ENCODE results near the gene ZFP36L1.

DNA sequence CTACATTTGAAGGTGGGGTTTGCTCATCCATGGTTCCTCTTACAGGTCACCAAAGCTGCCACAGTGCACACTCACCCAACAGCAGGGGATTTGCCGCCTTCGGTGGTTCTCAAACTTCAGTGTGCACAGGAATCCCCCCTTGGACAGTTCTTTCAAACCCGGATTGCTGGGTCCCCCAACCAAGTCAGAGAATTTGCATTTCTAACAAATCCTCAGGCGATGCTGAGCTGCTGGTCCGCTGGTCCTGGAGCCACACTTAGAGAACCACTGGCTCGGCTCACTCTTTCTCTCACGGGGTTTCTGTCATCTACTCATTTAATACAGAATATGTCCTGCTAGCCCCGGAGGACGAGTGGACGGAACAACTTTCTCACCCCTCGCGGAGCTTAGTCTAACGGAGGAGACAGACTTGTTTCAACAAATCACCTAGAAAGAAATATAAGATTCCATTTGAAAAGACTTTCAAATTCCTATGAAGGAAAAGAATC, 24.1 kb upstream of the ZFP36L1 start:
- TF ChIP-seq, protein P1, sequence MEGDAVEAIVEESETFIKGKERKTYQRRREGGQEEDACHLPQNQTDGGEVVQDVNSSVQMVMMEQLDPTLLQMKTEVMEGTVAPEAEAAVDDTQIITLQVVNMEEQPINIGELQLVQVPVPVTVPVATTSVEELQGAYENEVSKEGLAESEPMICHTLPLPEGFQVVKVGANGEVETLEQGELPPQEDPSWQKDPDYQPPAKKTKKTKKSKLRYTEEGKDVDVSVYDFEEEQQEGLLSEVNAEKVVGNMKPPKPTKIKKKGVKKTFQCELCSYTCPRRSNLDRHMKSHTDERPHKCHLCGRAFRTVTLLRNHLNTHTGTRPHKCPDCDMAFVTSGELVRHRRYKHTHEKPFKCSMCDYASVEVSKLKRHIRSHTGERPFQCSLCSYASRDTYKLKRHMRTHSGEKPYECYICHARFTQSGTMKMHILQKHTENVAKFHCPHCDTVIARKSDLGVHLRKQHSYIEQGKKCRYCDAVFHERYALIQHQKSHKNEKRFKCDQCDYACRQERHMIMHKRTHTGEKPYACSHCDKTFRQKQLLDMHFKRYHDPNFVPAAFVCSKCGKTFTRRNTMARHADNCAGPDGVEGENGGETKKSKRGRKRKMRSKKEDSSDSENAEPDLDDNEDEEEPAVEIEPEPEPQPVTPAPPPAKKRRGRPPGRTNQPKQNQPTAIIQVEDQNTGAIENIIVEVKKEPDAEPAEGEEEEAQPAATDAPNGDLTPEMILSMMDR (conservative IDR thresholded peaks at IDR 0.05; ENCODE audit: low read depth, low read length): no peak
- TF ChIP-seq EZH2 (IDR thresholded peaks at IDR 0.05; ENCODE audit: borderline replicate concordance, low read depth, low read length, poor library complexity, severe bottlenecking): no peak
